HG02798 (cell line): Measurements from ENCODE around the gene TBRG1.

Experiments
- ATAC-seq: cut with Tn5 transposase; IDR thresholded peaks from one replicate; pipeline ENCODE4 v1.9.1; 2021; ENCODE audit warnings: mild to moderate bottlenecking; ENCODE audit not compliant: unreplicated experiment, poor library complexity

Gene TBRG1

GRCh38 chr11:124612045-124612444, 10.6 kb upstream of the TBRG1 start:
- peak; percentile 53 for ATAC-seq

- no peak for ATAC-seq
Measured at GRCh38 chr11:124612567-124613246, 10.0 kb upstream of the TBRG1 start.

DNA sequence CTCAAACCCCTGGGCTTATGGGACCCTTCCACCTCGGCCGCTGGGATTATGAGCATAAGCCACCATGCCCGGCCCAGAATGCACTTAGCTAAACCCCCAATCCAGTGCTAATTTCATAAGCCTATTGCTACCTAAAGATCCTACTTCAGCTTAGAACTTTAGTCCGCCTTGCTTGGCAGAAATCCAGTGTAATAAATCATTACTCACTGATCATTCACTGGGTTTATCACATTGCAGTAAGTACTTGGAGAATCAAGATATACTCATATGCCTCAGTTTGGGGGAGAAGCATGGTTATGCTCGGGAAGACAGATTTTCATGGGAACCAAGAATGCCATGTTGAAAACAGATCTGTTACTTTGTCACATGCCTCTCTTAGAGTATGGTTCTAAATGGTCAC, 3.8 kb upstream of the TBRG1 start:
- ATAC-seq: no peak

GRCh38 chr11:124623861-124624525, 1.3 kb downstream of the TBRG1 start:
- no peak for ATAC-seq

- ATAC-seq: no peak
Measured at GRCh38 chr11:124625504-124626168, 3.0 kb downstream of the TBRG1 start.

DNA sequence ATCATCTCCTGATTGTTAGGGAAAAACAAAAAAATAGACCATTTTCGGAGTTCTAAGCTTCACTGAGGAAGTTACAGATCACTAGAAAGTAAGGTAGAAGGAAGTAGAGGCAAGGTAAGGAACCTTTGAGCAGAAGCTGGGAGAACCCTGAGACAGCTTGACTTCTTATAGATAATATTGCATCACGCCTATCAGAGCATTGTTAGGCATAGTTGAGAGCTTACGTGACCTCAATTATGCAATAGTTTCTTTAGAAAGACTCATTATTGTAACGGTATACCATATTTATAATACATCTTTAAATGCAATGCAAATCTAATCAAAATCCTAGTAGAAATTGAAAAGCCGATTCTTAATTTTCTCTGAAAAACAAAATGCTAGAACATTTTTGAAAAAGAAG, 4.9 kb downstream of the TBRG1 start:
- no peak for ATAC-seq

DNA sequence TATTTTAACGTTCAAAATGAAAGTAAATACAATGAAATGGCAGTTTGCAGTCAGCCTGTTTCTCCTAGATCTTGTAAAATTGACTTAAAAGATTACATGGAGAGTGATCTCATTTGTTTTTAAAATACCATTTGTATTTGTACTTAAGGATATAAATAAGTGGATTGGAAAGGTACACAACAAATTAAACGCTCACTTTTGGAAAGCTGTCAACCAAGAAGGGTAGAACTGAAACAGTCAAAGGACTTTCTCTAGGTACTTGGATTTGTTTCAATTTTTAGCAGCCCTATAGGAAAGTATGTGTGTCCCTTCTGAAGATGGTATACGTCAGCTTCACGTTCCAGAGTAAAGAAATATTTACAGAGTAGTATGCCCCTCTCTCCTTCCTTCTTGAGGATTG, 7.3 kb downstream of the TBRG1 start:
- no peak for ATAC-seq

- ATAC-seq: no peak
Measured at GRCh38 chr11:124633355-124633754, 10.7 kb downstream of the TBRG1 start.

- no peak for ATAC-seq
Measured at GRCh38 chr11:124635932-124636331, 13.3 kb downstream of the TBRG1 start.

GRCh38 chr11:124638500-124638899, 15.8 kb downstream of the TBRG1 start:
- no peak for ATAC-seq

DNA sequence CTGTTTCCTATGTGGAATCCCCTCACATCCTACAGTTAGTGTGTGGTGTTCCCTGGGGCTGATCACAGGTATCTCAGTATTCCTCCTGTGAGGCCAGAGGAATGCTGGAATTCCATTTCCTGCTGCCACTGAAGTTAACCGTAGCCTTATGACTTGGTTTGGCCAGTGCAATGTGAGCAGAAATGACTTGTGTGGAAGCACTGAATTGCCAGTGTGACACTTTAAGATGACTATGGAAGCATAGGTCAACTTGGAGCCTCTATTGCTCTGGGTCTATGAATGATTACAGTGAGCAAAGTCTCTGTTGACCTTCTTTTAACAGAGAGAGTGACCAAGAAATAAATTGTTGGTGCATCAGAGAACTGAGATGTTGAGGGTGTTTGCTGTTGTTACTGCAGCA, 16.5 kb downstream of the TBRG1 start:
- no peak for ATAC-seq

DNA sequence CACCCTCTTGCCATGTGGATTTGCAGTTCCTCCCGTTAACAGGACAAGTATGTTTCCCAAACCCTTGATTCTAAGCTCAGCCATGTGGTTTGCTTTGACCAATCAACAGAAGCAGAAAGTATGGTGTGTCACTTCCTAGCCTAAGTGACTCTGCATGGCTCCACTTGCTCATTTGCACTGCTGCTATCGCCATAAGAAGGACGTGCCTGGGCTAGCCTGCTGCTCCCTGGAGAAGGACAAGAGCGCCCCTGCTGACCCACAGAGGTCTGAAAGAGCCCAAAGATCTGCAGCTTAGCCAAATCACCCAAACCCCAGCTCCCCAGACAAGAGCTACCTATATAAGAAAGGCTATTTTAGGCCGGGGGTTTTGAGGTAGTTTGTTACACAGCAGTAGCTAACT, 18.0 kb downstream of the TBRG1 start:
- ATAC-seq: no peak

DNA sequence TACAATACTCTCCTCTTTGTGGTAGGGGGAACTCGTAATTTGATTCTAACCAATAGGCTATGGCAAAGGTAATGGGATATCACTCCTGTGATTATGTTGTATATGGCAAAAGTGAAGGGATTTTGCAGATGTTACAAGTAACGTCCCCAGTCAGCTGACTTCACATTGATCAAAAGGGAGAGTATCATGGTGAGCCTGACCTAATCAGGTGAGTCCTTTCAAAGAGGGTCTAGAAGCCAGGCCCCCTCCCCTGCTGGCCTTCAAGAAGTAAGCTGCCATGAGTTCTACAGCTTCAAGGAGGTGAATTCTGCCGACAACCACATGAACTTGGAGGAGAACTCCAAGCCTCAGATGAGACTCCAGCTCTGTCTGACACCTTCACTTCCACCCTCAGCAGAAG, 20.0 kb downstream of the TBRG1 start:
- ATAC-seq: no peak

GRCh38 chr11:124643042-124643604, 20.5 kb downstream of the TBRG1 start:
- no peak for ATAC-seq

DNA sequence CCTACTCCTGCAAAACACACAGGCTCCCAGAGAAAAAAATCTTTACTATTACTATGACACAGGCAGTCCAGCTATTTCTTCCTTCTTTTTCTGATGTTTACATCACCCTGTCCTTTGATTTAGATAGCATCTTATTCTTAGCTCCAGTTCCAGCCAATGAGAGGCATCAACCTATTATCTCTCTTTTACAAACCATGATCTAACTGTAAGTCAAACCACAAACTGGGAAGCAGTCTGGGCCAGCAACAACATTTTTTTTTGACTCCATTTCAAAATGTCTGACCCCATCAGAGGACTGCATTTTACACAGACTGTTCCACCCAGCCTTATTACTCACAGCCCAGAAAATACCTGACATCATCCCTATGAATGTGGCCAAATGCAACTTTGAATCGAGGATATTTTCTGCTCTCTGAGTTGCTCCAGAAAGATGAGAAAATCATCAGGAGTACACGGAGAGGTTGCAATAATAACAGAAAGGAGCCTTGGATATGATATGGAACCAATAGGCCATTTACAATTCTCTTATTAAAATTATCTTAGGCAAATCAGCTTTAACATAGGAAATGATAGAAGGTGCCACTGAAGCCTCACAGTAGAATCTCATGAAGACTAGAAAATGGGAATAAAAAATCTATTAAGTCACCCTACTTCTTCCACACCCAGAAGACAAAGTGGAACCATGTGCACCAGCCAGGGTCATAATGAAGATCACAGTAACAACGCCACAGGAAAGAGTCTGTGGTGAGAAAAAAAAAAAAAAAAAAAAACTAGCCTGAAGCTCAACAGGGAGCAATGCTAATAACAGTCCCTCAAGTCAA, 21.2 kb downstream of the TBRG1 start:
- no peak for ATAC-seq

- ATAC-seq: peak; percentile 71
Measured at GRCh38 chr11:124644426-124645280, 22.0 kb downstream of the TBRG1 start.

DNA sequence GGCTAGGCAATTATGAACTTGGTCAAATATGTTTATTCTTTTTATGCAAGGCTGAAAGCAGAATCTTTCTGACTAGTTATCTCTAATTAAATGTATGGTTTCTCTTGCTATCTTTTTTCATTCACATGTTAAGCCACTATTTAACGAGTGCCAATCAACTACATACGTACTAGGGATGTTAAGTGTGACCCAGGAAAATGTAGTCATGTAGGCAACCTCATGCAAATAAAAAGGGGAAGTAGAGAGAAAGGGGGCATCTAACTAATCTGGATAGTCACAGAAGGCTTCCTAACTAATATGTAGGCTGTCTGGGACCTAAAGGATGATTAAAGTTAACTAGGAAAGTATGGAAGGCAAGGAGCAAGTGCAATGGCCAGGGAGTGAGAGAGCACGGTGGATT, 23.5 kb downstream of the TBRG1 start:
- no peak for ATAC-seq

DNA sequence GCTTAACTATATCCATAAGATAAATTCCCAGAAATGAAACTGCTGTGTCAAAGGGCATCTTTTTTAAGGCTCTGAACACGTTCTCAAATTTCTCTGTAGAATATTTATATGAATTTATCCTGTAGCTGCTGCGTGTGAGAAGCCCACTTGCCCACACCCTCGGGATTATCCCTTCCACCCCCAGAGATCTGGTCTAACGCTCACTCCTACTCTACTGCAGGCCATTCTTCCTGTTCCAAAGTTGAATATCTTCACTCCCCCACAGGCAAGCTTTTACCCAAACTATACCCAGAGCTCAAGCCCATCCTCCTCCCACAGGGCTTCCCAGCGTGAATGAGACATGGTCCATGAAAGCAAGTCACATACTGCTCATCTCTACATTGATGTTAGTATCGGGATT, 25.9 kb downstream of the TBRG1 start:
- no peak for ATAC-seq

DNA sequence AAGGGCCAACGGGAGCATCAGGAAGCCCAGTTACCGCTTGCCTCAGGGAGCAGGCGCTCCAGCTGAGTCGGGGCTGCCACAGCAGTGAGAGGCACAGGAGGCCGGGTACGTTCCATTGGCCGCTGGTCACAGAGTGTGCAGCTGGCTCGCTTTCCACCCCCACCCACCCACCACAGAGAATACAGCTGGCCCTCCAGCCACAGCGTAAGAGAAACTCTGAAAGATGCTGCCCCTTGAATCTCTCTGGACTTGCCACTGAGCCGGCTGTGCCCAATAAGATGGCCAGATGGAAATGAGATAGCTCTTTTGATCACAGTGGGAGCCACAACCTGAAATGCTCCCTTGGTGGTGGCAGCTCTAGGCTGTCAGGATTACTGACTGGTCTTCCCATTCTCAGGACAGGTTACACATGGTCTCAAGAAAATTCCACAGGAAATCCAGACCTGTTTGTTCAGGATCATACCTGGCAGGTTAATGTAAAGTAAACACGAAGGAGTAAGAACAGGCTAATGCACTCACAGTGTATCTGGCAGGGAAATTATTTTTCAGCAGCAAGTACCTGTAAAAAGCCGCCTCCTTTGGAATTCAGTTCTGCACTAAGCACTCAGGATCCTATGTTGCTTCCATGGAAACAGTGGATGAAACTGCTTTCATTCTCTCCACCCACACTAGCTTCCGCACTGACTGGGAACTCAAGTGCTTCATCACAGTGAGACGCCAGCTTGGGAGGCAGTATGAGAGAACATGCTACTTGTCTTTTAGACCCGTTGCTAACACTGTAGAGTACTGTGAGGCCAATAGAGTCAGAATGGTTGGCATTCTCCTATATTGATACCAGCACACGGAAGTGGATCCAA, 34.3 kb downstream of the TBRG1 start:
- ATAC-seq: no peak
